Measurements from ENCODE around the gene RASSF5.

GRCh38 chr1:206566999-206567398, 59.7 kb downstream of the RASSF5 start:
- no peak for TF ChIP-seq EZH2 (IDR thresholded peaks at IDR 0.05; ENCODE audit: borderline replicate concordance, low read depth, low read length, severe bottlenecking)
- no peak for TF ChIP-seq CTCF (IDR thresholded peaks at IDR 0.05; ENCODE audit: borderline replicate concordance, extremely low read depth, low read length, poor library complexity, severe bottlenecking)

Data from DND-41 (cell line).